Rectal smooth muscle tissue (tissue), 1 donor: Measurements from ENCODE around the gene SP3.
A peak's percentile ranks its signal among the peaks of the same experiment; 100 is the strongest.

Experiments
- H3K27ac ChIP-seq: one replicate; pipeline ENCODE4 v1.7.0; 2013; ENCODE audit warnings: low read depth, low read length, inconsistent platforms
- H3K27me3 ChIP-seq: one replicate; pipeline ENCODE4 v1.7.0; 2013; ENCODE audit warnings: low read length; ENCODE audit not compliant: control insufficient read depth, insufficient read depth
- H3K36me3 ChIP-seq: one replicate; pipeline ENCODE4 v1.7.0; 2013; ENCODE audit warnings: low read length; ENCODE audit not compliant: control insufficient read depth, insufficient read depth
- H3K4me1 ChIP-seq: one replicate; pipeline ENCODE4 v1.7.0; 2013; ENCODE audit warnings: low read length; ENCODE audit not compliant: control insufficient read depth, insufficient read depth
- H3K4me3 ChIP-seq: one replicate; pipeline ENCODE4 v1.7.0; 2013; ENCODE audit warnings: low read length
- H3K9ac ChIP-seq: one replicate; pipeline ENCODE4 v1.7.0; 2013; ENCODE audit warnings: low read length

The SP3 gene

GRCh38 chr2:173978447-173978846 is 13.3 kb upstream of the SP3 start:
- H3K27me3 ChIP-seq: no peaks in the 10 kb centered on the region
- H3K36me3 ChIP-seq: no peaks in the 10 kb centered on the region
- H3K27ac ChIP-seq: no peak overlapping the region
- H3K9ac ChIP-seq: no peak overlapping the region
- no peak overlapping the region for H3K4me3 ChIP-seq
- peaks cover 5% of the 10 kb centered on the region for H3K4me1 ChIP-seq

- Histone ChIP-seq H3K27me3 (no peaks in the 10 kb centered on the region), H3K36me3 (no peaks in the 10 kb centered on the region), H3K4me1 (no peaks in the 10 kb centered on the region), H3K27ac (no peak overlapping the region), H3K9ac (no peak overlapping the region), H3K4me3 (no peak overlapping the region)
These were observed 7.5 kb upstream of the SP3 start for GRCh38 chr2:173972636-173973035.

GRCh38 chr2:173972165-173972564 is 7.0 kb upstream of the SP3 start:
- no peak overlapping the region for H3K4me3 ChIP-seq
- H3K4me1 ChIP-seq: no peaks in the 10 kb centered on the region
- no peaks in the 10 kb centered on the region for H3K27me3 ChIP-seq
- no peaks in the 10 kb centered on the region for H3K36me3 ChIP-seq
- no peak overlapping the region for H3K9ac ChIP-seq
- no peak overlapping the region for H3K27ac ChIP-seq

- Histone ChIP-seq H3K9ac (no peak overlapping the region), H3K27ac (no peak overlapping the region), H3K27me3 (no peaks in the 10 kb centered on the region), H3K4me1 (peaks cover 7% of the 10 kb centered on the region), H3K36me3 (no peaks in the 10 kb centered on the region), H3K4me3 (no peak overlapping the region)
These were observed 5.3 kb upstream of the SP3 start for GRCh38 chr2:173970516-173970924.

- H3K9ac ChIP-seq: no peak overlapping the region
- no peak overlapping the region for H3K4me3 ChIP-seq
- H3K4me1 ChIP-seq: peaks cover 7% of the 10 kb centered on the region
- no peaks in the 10 kb centered on the region for H3K27me3 ChIP-seq
- H3K36me3 ChIP-seq: no peaks in the 10 kb centered on the region
- H3K27ac ChIP-seq: no peak overlapping the region
These were observed 4.7 kb upstream of the SP3 start for GRCh38 chr2:173969886-173970285.

- H3K27me3 ChIP-seq: no peaks in the 10 kb centered on the region
- H3K4me3 ChIP-seq: no peak overlapping the region
- no peak overlapping the region for H3K9ac ChIP-seq
- no peak overlapping the region for H3K27ac ChIP-seq
- H3K36me3 ChIP-seq: no peaks in the 10 kb centered on the region
- peaks cover 7% of the 10 kb centered on the region for H3K4me1 ChIP-seq
These were observed 3.4 kb upstream of the SP3 start for GRCh38 chr2:173968551-173968950.

- Histone ChIP-seq H3K4me1 (peaks cover 17% of the 10 kb centered on the region), H3K27ac (peak overlapping the region; percentile 95), H3K36me3 (no peaks in the 10 kb centered on the region), H3K4me3 (peak overlapping the region; percentile 76), H3K27me3 (no peaks in the 10 kb centered on the region), H3K9ac (peak overlapping the region; percentile 82)
These were observed 1.3 kb upstream of the SP3 start for GRCh38 chr2:173966274-173967098.

- Histone ChIP-seq H3K27ac (peak overlapping the region; percentile 95), H3K36me3 (no peaks in the 10 kb centered on the region), H3K9ac (peak overlapping the region; percentile 72), H3K4me3 (peak overlapping the region; percentile 63), H3K27me3 (no peaks in the 10 kb centered on the region), H3K4me1 (peaks cover 17% of the 10 kb centered on the region)
These were observed 405 bp downstream of the SP3 start for GRCh38 chr2:173964565-173965371.

GRCh38 chr2:173963817-173964564 is 1.2 kb downstream of the SP3 start:
- Histone ChIP-seq H3K36me3 (no peaks in the 10 kb centered on the region), H3K27me3 (no peaks in the 10 kb centered on the region), H3K4me3 (peak overlapping the region; percentile 79), H3K9ac (peak overlapping the region; percentile 45), H3K27ac (peak overlapping the region; percentile 95), H3K4me1 (peaks cover 17% of the 10 kb centered on the region)

- Histone ChIP-seq H3K9ac (peak overlapping the region; percentile 67), H3K27me3 (no peaks in the 10 kb centered on the region), H3K4me3 (peak overlapping the region; percentile 79), H3K4me1 (peaks cover 17% of the 10 kb centered on the region), H3K36me3 (no peaks in the 10 kb centered on the region), H3K27ac (peak overlapping the region; percentile 95)
These were observed 1.8 kb downstream of the SP3 start for GRCh38 chr2:173963323-173963816.

- H3K4me1 ChIP-seq: peaks cover 17% of the 10 kb centered on the region
- no peak overlapping the region for H3K9ac ChIP-seq
- peak overlapping the region; percentile 79 for H3K4me3 ChIP-seq
- H3K36me3 ChIP-seq: no peaks in the 10 kb centered on the region
- no peaks in the 10 kb centered on the region for H3K27me3 ChIP-seq
- H3K27ac ChIP-seq: peak overlapping the region; percentile 95
These were observed 2.5 kb downstream of the SP3 start for GRCh38 chr2:173962583-173963110.

- Histone ChIP-seq H3K4me1 (peaks cover 22% of the 10 kb centered on the region), H3K9ac (no peak overlapping the region), H3K4me3 (peak overlapping the region; percentile 59), H3K36me3 (no peaks in the 10 kb centered on the region), H3K27ac (no peak overlapping the region), H3K27me3 (no peaks in the 10 kb centered on the region)
These were observed 3.1 kb downstream of the SP3 start for GRCh38 chr2:173962031-173962430.
